Hepatocyte (in vitro differentiated cells): ENCODE data around the gene ALX3. TPM values are rescaled to one million over a fixed set of nuclear protein-coding genes. Genes with fewer than 3 reads are reported as not detected.

Experiments
- DNase-seq: peaks from one replicate; pipeline ENCODE4 v3.0.0-alpha.2; 2016; ENCODE audit warnings: low spot score
- H2AFZ ChIP-seq: fragments of 200-600 bp; sonication (generic); 2 replicates; pipeline ENCODE4 v1.6.0; 2016; ENCODE audit warnings: antibody characterized with exemption, mild to moderate bottlenecking
- H3K27ac ChIP-seq: fragments of 200-600 bp; sonication (generic); 2 replicates; pipeline ENCODE4 v1.5.1; 2016; ENCODE audit warnings: mild to moderate bottlenecking
- H3K27me3 ChIP-seq: fragments of 200-600 bp; sonication (generic); 2 replicates; pipeline ENCODE4 v1.6.1; 2016
- H3K36me3 ChIP-seq: fragments of 200-600 bp; sonication (generic); replicated peaks from 2 replicates; pipeline ENCODE4 v1.5.1; 2016; ENCODE audit warnings: low read depth; ENCODE audit not compliant: insufficient read depth
- H3K4me1 ChIP-seq: fragments of 200-600 bp; sonication (generic); 2 replicates; pipeline ENCODE4 v1.5.1; 2016; ENCODE audit warnings: mild to moderate bottlenecking, moderate library complexity; ENCODE audit not compliant: insufficient read depth
- H3K4me2 ChIP-seq: fragments of 200-600 bp; sonication (generic); 2 replicates; pipeline ENCODE4 v1.6.0; 2016
- H3K4me3 ChIP-seq: fragments of 200-600 bp; sonication (generic); 2 replicates; pipeline ENCODE4 v1.5.1; 2016; ENCODE audit warnings: mild to moderate bottlenecking
- H3K79me2 ChIP-seq: fragments of 200-600 bp; sonication (generic); 2 replicates; pipeline ENCODE4 v1.6.0; 2017; ENCODE audit warnings: mild to moderate bottlenecking
- H3K9me2 ChIP-seq: fragments of 200-600 bp; sonication (generic); replicated peaks from 2 replicates; pipeline ENCODE4 v1.6.0; 2017; ENCODE audit warnings: mild to moderate bottlenecking; ENCODE audit not compliant: insufficient read depth
- H3K9me3 ChIP-seq: fragments of 200-600 bp; sonication (generic); 2 replicates; pipeline ENCODE4 v1.5.1; 2016; ENCODE audit warnings: low read depth, mild to moderate bottlenecking
- H4K20me1 ChIP-seq: fragments of 200-600 bp; sonication (generic); 2 replicates; pipeline ENCODE4 v1.6.0; 2016; ENCODE audit warnings: mild to moderate bottlenecking; ENCODE audit not compliant: insufficient read depth, poor library complexity, severe bottlenecking
- CTCF ChIP-seq: fragments of 200-600 bp; sonication (generic); IDR thresholded peaks from 2 replicates; pipeline ENCODE4 v1.5.1; 2016; ENCODE audit warnings: antibody characterized with exemption, mild to moderate bottlenecking; ENCODE audit not compliant: poor library complexity
- EZH2 ChIP-seq: fragments of 200-600 bp; sonication (generic); IDR thresholded peaks from 2 replicates; pipeline ENCODE4 v1.6.1; 2016; ENCODE audit warnings: antibody characterized with exemption, mild to moderate bottlenecking, borderline replicate concordance
- EZH2phosphoT487 ChIP-seq: fragments of 200-600 bp; sonication (generic); IDR thresholded peaks from one replicate; pipeline ENCODE4 v1.6.1; 2018; ENCODE audit warnings: antibody characterized with exemption, mild to moderate bottlenecking, low read depth, moderate library complexity; ENCODE audit not compliant: unreplicated experiment, severe bottlenecking
- WGBS: methylation state at CpG from one replicate; pipeline ENCODE4 v1.1.6; 2016; ENCODE audit warnings: low lambda C conversion rate; ENCODE audit errors: missing lambda C conversion rate; 5-methylcytosine and 5-hydroxymethylcytosine counted together
- polyA plus RNA-seq: library from polyadenylated mRNA; unstranded; fragments of >200 nt; fragmentation: Nextera tagmentation; extraction: Ambion mirVana; gene quantifications from 2 replicates; pipeline ENCODE4 v1.2.1, GENCODE V29; 2016
- total RNA-seq: library from RNA; depleted of rRNA; stranded (reverse); fragments of >200 nt; gene quantifications from 2 replicates; pipeline ENCODE4 v1.2.3, GENCODE V29; 2014

ALX3 gene
- total and polyA plus RNA-seq, 2 experiments from 2014 or later = 0.27 to 0.92 TPM

- Histone ChIP-seq H3K4me1 (no peaks in the 10 kb centered on the region), H3K27ac (no peak within 1 kb of the TSS), H2AFZ (no peak within 1 kb of the TSS), H3K4me3 (no peak within 1 kb of the TSS), H3K79me2 (no peaks in the 10 kb centered on the region), H3K27me3 (peaks cover 6% of the 10 kb centered on the region), H3K9me3 (no peaks in the 10 kb centered on the region), H3K36me3 (no peaks in the 10 kb centered on the region), H3K4me2 (no peak within 1 kb of the TSS), H3K9me2 (no peaks in the 10 kb centered on the region), H4K20me1 (no peaks in the 10 kb centered on the region)
- no peak for DNase-seq
- TF ChIP-seq EZH2phosphoT487 (no peak), EZH2 (no peak), CTCF (no peak)
- 91% methylated on average over 5 of the region's 5 CpGs for WGBS
Observed at GRCh38 chr1:110112143-110112542, 41.7 kb upstream of the ALX3 start, which contains the start of gene UBL4B. UBL4B (plus strand) TSS chr1:110112443; CDS start chr1:110112535, 92 bp downstream.

GRCh38 chr1:110111081-110111480, 40.6 kb upstream of the ALX3 start:
- Histone ChIP-seq H3K36me3 (no peaks in the 10 kb centered on the region), H3K27ac (no peak overlapping the region), H3K4me1 (no peaks in the 10 kb centered on the region), H3K79me2 (no peaks in the 10 kb centered on the region), H3K4me2 (no peak overlapping the region), H3K9me3 (no peaks in the 10 kb centered on the region), H2AFZ (no peak overlapping the region), H3K27me3 (peaks cover 6% of the 10 kb centered on the region), H3K4me3 (no peak overlapping the region), H3K9me2 (no peaks in the 10 kb centered on the region), H4K20me1 (no peaks in the 10 kb centered on the region)
- WGBS = 69% methylated on average over 4 of the region's 4 CpGs
- DNase-seq = no peak
- no peak for TF ChIP-seq CTCF
- TF ChIP-seq EZH2phosphoT487 = no peak
- no peak for TF ChIP-seq EZH2

GRCh38 chr1:110107867-110108469, 37.5 kb upstream of the ALX3 start:
- Histone ChIP-seq H3K27me3 (no peaks in the 10 kb centered on the region), H3K9me2 (no peaks in the 10 kb centered on the region), H3K4me2 (no peak overlapping the region), H3K36me3 (no peaks in the 10 kb centered on the region), H3K79me2 (no peaks in the 10 kb centered on the region), H3K4me1 (no peaks in the 10 kb centered on the region), H3K9me3 (no peaks in the 10 kb centered on the region), H2AFZ (no peak overlapping the region), H4K20me1 (no peaks in the 10 kb centered on the region), H3K27ac (no peak overlapping the region), H3K4me3 (no peak overlapping the region)
- 56% methylated on average over 7 of the region's 7 CpGs for WGBS
- DNase-seq = no peak
- TF ChIP-seq CTCF (no peak), EZH2phosphoT487 (no peak), EZH2 (no peak)
